AG04449 (cell line): ENCODE measurements around the gene MRPS25.
A peak's percentile ranks its signal among the peaks of the same experiment; 100 is the strongest.

ENCODE experiments used
- CTCF ChIA-PET: fragments of 350-600 bp; formaldehyde crosslinking; extraction: SDS; loops from one replicate; lab custom pipeline; 2021; ENCODE audit warnings: antibody characterized with exemption; lab: Yijun Ruan, JAX
- POLR2A ChIA-PET: fragments of 400-600, 350-600 bp; formaldehyde crosslinking; extraction: SDS; loops from one replicate; lab custom pipeline; 2020; ENCODE audit warnings: antibody characterized with exemption, inconsistent platforms; lab: Yijun Ruan, JAX
- DNase-seq: peaks from one replicate; pipeline ENCODE4 v3.0.0-alpha.2; 2010; ENCODE audit warnings: low read depth, low spot score
- H3K4me3 ChIP-seq: 2 replicates; pipeline ENCODE4 v1.5.1; 2011; ENCODE audit warnings: low read depth, mild to moderate bottlenecking, control low read depth, low read length
- CTCF ChIP-seq: IDR thresholded peaks from one replicate; pipeline ENCODE4 v1.5.1; 2011; ENCODE audit warnings: mild to moderate bottlenecking, moderate library complexity, low read length, control low read depth, inconsistent platforms; ENCODE audit not compliant: insufficient read depth; ENCODE audit errors: missing control alignments

Gene MRPS25

DNA sequence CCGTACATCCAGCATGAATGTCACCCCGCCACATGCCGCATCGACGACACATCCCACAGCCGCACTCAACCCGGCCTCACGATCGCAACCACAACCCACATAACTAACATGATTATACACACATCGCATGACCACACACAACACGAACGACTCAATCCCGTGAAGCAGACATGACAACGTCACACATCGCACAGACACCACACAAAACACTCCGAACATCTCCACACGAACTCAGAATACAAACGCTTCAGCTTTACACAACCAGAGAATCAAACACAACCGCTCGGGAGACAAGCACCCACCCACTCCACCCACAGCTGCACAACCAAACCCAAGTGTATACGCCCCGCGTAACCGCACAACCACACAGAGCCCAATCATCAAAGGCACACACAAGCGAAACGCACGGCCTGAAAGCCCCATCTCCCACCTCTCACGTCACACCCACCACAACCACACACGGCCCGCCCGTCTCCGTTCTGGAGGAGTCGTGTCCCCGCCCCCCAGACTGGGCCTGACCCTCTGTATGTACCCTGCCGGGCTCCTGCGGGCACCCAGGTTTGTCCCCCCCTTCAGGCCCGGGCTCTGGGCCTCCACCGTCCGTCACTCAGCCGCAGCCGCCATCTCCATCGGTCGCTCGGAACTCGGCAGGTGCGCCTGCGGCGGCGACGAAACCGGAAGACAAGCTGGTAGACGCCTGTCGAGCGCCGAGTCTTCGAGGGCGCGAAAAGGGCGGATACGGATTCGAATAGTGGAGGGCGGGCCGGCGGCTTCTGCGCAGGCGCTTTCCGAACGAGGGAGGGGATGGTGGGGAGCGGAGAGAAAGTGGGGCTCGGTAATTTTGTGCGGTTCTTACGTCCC is 33.6 kb upstream of the MRPS25 start, which contains the start of gene RBSN:
TSS of gene RBSN (minus strand) at position 646 of the 861 bp plus-strand sequence. CDS start 3,028 bp downstream, outside the sequence.
- ChIA-PET POLR2A (interaction anchor here (0.6 to 0.9 kb wide), 5 partner anchors 11 to 457 kb away, joined by 3 to 6 read pairs (median 3); partner anchors contain the start of gene MRPS25), CTCF (interaction anchor here (1.0 to 4.5 kb wide), 3 partner anchors 10 to 173 kb away, joined by 3 to 42 read pairs (median 4); no protein-coding TSS in a partner anchor)
- no peak for TF ChIP-seq CTCF
- DNase-seq, result peak; percentile 62
- peak within 1 kb of the TSS; percentile 98 for H3K4me3 ChIP-seq

GRCh38 chr3:15097891-15098290 is 32.8 kb upstream of the MRPS25 start:
- ChIA-PET CTCF (interaction anchor here (1.5 to 4.5 kb wide), 2 partner anchors 11 to 21 kb away, joined by 3 to 42 read pairs; no protein-coding TSS in a partner anchor), POLR2A (interaction anchor here (0.6 kb wide), 1 partner anchor 144 kb away, joined by 3 read pairs; no protein-coding TSS in a partner anchor)
- no peak for DNase-seq
- peak overlapping the region; percentile 98 for H3K4me3 ChIP-seq
- no peak for TF ChIP-seq CTCF

GRCh38 chr3:15096046-15096445 is 30.9 kb upstream of the MRPS25 start:
- no peak overlapping the region for H3K4me3 ChIP-seq
- TF ChIP-seq CTCF, result no peak
- ChIA-PET POLR2A (no interaction called here), CTCF (interaction anchor here (1.1 to 2.1 kb wide), 4 partner anchors 12 to 110 kb away, joined by 3 to 8 read pairs (median 3); partner anchors contain the start of gene CAPN7)
- no peak for DNase-seq

- no peak for TF ChIP-seq CTCF
- ChIA-PET CTCF (interaction anchor here (1.6 to 2.1 kb wide), 2 partner anchors 12 to 13 kb away, joined by 3 to 8 read pairs; no protein-coding TSS in a partner anchor), POLR2A (no interaction called here)
- DNase-seq, result no peak
- H3K4me3 ChIP-seq, result no peak overlapping the region
These were observed 29.2 kb upstream of the MRPS25 start for GRCh38 chr3:15094187-15094875.

GRCh38 chr3:15092686-15093085 is 27.6 kb upstream of the MRPS25 start:
- ChIA-PET POLR2A (no interaction called here), CTCF (interaction anchor here (1.2 kb wide), 1 partner anchor 16 kb away, joined by 5 read pairs; no protein-coding TSS in a partner anchor)
- no peak for TF ChIP-seq CTCF
- DNase-seq, result no peak
- H3K4me3 ChIP-seq, result no peak overlapping the region
